Heart left ventricle (tissue), 13 donors: ENCODE results near the gene TTC16.

Experiments
- CTCF ChIP-seq, 12 donors: fragments of 200-600 bp; sonication (generic) in 4 of 12; IDR thresholded peaks; one replicate each; pipeline versions ENCODE4 v1.5.0 to v1.8.0; 2018 to 2022; ENCODE audit warnings: antibody characterized with exemption in 12 of 12, mild to moderate bottlenecking in 5 of 12
- POLR2A ChIP-seq, 2 donors: fragments of 450-650 bp; IDR thresholded peaks; one replicate each; pipeline ENCODE4 v1.6.1; 2017; ENCODE audit warnings: antibody characterized with exemption in 2 of 2, mild to moderate bottlenecking in 2 of 2, moderate library complexity in 2 of 2
- donor health status: ischemic (EF 13 %, LVEDD 7.1; RV severe dilation, severe dysfunction).
- donor health status: DM: no; HTN: yes; CAD: no.
- donor health status: DM: no; HTN: no; CAD: no.
- donor health status: ischemic (EF 25% LVEDD 6.9; RV normal size, moderate dysfunction).
- donor health status: ischemic (EF 25% LVEDD 5.7; RV mildly dilated, moderate dysfunction).
- donor health status: ischemic (EF 35%, LVEDD 5.7; RV mildly dilated, moderate dysfunction).
- donor health status: nonischemic (EF 11% LVEDD 7.7; RV severe dilation, severe dysfunction).
- donor health status: DM: yes; HTN: yes; CAD: no.
- donor health status: PGD.
- donor health status: ischemic (EF 29% LVEDD 5.4; RV normal size, mild dysfunction).
- donor health status: nonischemic (EF 23%, LVEDD 6.1; RV moderate dilation, normal function).

- peak in 3 of 12 donors; percentile 11 to 40 (median 38) for TF ChIP-seq CTCF (IDR thresholded peaks at IDR 0.05)
- no peak for TF ChIP-seq POLR2A (IDR thresholded peaks at IDR 0.05)
These were observed 54.2 kb downstream of the TTC16 start for GRCh38 chr9:127769929-127770582.
